Endothelial cell of umbilical vein (primary cell): ENCODE data around the gene DOCK1.

Experiments used
- POLR2A ChIP-seq: IDR thresholded peaks from 2 replicates; pipeline ENCODE4 v1.6.1; 2012; ENCODE audit warnings: low read depth, mild to moderate bottlenecking, control low read depth, low read length
- POLR2AphosphoS5 ChIP-seq: IDR thresholded peaks from 2 replicates; pipeline ENCODE4 v1.6.1; 2012; ENCODE audit warnings: low read depth, mild to moderate bottlenecking, control low read depth, low read length, moderate library complexity; ENCODE audit not compliant: insufficient read depth
- TF ChIP-seq, protein P1 (sequence below), 2 donors: IDR thresholded peaks; 1 replicate in 1 of 2; 2 replicates in 1 of 2; pipeline ENCODE4 v1.5.1; 2011; ENCODE audit warnings: low read length in 2 of 2, mild to moderate bottlenecking in 2 of 2, moderate library complexity in 2 of 2, control low read depth in 1 of 2, inconsistent platforms in 1 of 2, low read depth in 1 of 2; ENCODE audit not compliant: insufficient read depth in 1 of 2; ENCODE audit errors: extremely low read depth in 1 of 2

GRCh38 chr10:126955934-126956711 is 50.9 kb downstream of the DOCK1 start:
- TF ChIP-seq, protein P1, sequence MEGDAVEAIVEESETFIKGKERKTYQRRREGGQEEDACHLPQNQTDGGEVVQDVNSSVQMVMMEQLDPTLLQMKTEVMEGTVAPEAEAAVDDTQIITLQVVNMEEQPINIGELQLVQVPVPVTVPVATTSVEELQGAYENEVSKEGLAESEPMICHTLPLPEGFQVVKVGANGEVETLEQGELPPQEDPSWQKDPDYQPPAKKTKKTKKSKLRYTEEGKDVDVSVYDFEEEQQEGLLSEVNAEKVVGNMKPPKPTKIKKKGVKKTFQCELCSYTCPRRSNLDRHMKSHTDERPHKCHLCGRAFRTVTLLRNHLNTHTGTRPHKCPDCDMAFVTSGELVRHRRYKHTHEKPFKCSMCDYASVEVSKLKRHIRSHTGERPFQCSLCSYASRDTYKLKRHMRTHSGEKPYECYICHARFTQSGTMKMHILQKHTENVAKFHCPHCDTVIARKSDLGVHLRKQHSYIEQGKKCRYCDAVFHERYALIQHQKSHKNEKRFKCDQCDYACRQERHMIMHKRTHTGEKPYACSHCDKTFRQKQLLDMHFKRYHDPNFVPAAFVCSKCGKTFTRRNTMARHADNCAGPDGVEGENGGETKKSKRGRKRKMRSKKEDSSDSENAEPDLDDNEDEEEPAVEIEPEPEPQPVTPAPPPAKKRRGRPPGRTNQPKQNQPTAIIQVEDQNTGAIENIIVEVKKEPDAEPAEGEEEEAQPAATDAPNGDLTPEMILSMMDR (IDR thresholded peaks at IDR 0.05; ENCODE audit: extremely low read depth in 1 of 2, insufficient read depth in 1 of 2, low read depth in 1 of 2, low read length in 2 of 2): no peak
- TF ChIP-seq POLR2A (no peak), POLR2AphosphoS5 (no peak)
